Hepatocyte (in vitro differentiated cells): ENCODE data around the gene SMG9.

Experiments used
- CTCF ChIP-seq: fragments of 200-600 bp; sonication (generic); IDR thresholded peaks from 2 replicates; pipeline ENCODE4 v1.5.1; 2016; ENCODE audit warnings: antibody characterized with exemption, mild to moderate bottlenecking; ENCODE audit not compliant: poor library complexity
- EZH2 ChIP-seq: fragments of 200-600 bp; sonication (generic); IDR thresholded peaks from 2 replicates; pipeline ENCODE4 v1.6.1; 2016; ENCODE audit warnings: antibody characterized with exemption, mild to moderate bottlenecking, borderline replicate concordance

- no peak for TF ChIP-seq CTCF
- no peak for TF ChIP-seq EZH2
These were observed 70.9 kb downstream of the SMG9 start for GRCh38 chr19:43683905-43684304.
